GM19023 (cell line): ENCODE data around the gene MXD4.

Experiments used
- ATAC-seq: cut with Tn5 transposase; IDR thresholded peaks from one replicate; pipeline ENCODE4 v1.9.1; 2021; ENCODE audit warnings: mild to moderate bottlenecking, moderate library complexity; ENCODE audit not compliant: unreplicated experiment

Gene MXD4, protein sequence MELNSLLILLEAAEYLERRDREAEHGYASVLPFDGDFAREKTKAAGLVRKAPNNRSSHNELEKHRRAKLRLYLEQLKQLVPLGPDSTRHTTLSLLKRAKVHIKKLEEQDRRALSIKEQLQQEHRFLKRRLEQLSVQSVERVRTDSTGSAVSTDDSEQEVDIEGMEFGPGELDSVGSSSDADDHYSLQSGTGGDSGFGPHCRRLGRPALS

DNA sequence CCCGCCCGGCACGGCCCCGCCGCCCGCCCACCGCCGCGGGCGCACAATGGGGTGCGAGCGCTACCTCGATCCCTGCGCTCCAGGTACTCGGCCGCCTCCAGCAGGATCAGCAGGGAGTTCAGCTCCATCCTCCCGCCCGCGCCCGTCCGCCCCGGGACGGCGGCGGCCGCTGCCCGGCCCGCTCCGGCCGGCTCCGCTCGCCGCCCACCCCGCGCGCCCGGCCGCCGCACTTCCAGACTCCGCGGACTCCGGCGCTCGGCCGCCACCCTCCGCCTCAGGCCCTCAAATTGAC, at the start of gene MXD4:
Gene MXD4 (minus strand): TSS at position 257 of the 292 bp plus-strand sequence. CDS start 129 bp downstream, at position 128.
- ATAC-seq = peak; percentile 1

DNA sequence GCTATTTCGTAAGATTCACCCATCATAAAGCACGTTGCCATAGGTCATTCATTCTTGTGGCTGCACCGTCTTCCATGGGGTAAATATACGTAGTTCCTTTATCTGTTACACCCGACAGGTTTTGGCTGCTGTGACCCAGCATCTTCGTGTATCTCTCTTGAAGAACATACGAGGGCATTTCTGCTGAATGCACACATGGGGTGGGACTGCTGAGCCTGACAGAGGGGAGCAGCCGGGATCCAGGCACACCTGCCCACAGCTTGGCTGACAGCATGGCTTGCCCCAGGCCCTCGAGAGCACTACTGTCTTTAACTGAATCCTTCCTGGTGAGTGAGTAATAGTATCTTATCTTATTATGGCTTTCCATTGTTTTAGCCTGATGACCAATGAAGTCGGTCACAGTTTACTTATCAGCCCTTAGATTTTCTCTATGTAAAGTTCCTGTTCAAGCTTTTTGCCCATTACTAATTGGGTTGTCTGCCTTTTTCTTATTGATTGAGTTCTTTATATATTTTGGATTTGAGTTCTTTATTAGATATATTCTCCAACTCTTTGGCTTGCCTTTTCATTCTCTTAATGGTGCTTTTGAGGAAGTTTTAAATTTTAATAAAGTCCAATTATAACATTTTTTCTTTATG, 45.0 kb upstream of the MXD4 start:
- no peak for ATAC-seq

DNA sequence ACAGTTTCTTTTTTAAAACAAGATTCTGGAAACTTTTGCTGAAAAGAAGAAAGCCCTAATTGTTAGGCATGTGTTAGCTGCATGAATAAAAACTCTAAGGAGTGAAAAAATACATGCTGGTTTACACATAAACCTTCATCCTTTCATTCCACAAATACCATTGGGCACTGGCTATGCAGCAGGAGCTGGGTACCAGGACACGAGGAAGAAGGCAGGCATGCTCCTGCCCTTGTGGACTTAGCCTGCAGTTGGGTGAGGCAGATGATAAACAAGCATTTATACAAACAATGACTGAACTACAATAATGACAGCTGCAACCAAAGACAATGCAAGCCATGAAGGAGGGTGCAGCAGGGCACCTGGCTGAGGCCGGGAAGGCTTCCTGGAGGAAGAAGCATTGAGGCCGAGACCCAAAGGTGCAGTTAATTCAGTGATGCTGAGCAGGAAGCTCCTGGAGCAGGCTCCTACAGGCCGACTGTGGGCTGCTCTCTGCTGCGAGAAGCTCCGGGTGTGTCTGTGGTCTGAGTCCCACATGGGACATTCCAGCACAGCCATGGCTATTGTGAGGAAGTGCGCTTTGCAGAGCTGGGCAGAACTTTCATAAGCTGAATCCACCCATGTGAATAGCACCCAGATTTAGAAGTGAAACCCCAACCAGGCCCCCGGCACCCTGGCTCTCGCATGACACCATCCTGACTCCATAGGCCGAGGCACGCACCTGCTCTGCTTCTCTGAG, 44.0 kb upstream of the MXD4 start:
- ATAC-seq = no peak

DNA sequence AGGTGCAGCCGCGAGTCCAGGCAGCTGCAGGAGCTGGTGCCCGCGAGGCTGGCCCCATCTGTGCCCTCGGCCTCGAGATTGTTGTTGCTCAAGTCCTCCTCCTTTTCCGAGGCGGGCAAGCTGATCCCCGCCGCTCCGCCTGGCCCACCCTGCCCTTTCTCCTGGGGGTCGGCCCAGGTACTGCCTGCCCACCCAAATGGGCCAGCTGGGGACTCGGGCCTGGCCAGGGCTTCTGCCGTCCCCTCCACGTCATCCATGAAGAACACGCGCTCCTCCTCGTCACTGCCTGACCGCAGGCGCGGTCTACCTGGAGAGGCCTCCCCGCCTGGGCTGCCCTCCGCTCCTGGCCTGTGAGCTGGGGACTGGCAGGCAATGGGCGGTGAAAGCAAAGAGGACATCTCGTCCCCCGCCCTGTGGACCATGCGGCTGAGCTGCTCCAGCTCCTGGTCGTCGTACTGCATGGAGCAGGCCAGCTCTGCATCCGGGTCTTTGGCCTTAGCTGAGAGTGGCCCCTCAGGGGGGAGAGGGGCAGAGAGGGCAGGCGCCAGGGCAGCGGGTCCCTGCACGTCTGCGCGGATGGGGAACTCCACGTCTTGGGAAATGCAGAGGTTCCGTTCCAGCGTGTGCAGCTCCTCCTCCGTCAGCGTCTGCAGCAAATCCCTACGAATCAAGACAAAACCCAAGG, 43.1 kb upstream of the MXD4 start:
- no peak for ATAC-seq

DNA sequence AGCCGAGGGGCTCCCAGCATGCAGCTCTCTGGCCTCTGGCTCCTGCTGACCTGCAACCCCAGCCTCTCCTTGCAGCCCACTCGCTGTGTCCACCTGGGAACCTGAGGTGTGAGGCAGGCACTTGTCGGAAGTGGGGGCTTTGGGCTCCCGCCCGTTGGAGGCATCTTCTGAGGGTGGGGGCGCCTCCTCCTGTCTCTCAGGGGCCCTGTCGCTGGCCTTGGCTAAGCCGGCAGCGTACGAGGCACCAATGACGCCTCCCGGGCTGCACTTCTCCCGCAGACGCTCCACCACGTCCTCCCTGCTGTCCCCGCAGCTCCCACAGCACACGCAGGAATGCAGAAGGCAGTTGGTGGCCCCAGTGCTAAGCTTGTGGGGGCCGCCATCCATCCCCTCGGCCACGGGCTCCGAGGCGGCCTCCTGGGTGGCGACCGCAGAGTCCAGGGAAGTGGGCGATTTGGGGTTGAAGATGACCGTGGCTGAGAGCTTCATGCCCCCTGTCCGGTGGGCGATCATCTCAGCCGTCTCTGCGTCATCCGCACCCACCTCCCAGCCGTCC, 42.5 kb upstream of the MXD4 start:
- ATAC-seq = no peak

DNA sequence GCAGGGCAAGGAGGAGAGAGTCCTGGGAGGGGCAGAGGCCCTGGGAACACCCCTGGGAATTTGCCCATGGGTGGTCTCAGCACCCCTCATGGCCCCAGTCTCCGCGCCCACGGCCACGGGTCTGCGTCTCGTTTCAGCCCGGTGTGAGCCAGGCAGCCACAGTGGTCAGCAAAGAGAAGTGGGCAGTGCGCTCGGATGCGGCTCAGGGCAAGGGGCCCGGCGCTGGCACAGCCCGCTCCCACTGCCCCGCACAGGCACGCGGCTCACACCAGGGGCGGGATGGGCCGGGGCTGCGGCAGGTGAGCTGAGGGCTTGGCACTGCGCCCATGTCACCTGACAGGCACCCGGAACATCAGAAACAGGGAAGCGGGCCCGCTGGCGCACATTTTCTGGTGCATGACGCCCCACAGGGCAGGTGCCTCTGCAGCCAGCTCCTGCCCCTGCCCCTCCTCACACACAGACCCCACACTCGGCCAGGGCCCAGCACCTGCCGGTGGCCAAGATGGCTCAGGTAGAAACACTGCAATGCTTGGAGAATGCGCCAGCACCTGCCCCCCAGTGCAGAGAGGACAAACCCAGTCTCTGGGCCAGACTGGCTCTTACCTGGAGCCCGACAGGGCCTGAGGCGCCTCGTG, 41.9 kb upstream of the MXD4 start:
- ATAC-seq = no peak

DNA sequence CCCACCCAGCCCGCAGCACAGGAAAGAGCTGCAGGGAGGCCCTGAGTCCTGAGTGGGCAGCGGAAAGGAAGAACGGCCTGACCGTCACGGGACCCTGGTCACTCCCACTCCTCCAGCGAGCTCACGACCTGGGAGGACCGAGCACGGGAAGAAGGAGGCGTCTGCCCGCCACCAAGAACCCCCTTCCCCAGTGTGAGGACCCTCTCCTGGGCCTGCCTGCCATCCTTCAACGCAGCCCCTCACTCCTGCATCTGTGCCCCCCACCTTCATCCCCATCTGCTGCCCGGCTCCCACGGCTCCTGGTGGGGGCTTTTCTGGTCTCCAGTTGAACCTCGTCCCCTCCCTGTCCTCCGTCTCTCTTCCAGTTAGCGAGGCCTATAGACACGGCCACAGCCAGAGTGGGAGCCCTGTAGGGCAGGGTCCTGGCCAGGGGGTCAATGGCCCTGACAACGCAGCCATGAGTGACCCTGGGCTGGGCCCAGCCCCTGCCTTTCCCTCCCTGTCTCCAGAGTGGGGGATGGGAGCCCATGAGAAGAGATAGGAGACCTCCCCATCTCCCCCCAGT, 41.3 kb upstream of the MXD4 start:
- ATAC-seq = no peak

DNA sequence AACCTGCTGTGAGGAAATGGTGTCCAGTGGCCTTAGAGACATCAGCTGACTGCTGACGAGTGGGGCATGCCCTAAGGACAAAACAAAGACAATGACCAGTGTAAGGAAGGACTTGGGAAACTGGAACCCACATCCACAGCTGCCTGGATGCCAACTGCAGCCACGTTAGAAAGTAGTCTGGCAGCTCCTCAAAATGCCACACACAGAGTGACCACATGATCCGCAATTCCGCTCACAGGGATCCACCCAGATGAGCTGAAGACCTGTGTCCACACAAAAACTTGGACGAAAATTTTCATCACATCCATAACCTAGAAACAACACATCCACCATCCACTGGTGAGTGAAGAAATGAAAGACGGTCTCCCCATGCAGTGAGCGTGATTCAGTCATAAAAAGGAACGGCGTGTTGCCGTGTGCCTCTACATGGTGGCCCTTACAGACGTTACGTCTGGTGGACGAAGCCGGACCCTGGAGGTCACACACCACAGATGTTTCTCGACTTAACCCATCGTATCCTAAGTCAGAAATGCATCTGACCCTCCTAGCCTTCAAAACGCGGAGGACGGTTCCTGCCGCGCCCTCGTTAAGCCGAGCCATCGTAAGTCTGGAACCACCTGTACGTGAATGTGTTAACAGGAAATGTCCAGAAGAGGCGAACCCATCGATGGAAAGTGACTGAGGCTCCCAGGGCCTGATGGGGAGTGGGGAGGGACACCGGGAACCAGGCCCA, 40.6 kb upstream of the MXD4 start:
- no peak for ATAC-seq

DNA sequence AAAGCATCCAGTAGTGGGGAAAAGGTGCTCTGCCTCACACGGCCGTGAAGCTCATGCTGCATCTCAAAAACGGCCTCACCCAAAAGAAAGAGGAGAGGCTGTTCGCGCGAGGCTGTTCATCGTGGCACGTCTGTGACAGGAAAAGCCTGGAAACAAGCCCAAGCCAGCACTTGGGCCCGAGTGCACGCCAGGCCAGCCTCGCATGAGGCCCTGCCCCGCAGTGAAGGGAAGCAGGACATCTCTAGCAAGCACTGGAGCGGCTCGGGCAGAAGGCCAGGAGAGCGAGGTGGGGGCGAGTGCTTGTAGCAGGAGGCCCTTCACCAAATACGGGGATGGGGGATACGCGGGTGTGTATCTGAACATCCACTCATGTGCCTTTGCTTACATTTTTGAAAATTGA, 39.9 kb upstream of the MXD4 start:
- no peak for ATAC-seq

DNA sequence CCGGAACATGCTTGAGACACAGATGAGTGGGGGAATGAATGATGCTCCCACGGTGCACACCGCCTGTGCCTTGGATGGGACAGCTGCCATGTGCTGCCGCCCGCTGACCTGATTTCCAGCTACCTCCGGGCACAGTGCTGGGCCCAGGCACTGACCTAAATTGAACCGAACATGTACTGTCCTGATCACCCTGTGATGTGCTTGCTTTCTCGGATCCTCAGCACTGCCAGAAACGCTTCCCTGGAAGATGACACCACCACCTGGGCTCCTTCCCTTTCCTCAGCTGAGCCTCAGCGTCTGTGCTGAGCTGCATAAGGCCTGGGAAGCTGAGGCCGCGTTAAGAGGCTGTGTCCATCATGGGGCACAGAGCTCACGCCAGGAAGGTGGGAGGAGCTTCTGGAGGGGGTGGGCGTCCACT, 39.3 kb upstream of the MXD4 start:
- ATAC-seq = no peak

DNA sequence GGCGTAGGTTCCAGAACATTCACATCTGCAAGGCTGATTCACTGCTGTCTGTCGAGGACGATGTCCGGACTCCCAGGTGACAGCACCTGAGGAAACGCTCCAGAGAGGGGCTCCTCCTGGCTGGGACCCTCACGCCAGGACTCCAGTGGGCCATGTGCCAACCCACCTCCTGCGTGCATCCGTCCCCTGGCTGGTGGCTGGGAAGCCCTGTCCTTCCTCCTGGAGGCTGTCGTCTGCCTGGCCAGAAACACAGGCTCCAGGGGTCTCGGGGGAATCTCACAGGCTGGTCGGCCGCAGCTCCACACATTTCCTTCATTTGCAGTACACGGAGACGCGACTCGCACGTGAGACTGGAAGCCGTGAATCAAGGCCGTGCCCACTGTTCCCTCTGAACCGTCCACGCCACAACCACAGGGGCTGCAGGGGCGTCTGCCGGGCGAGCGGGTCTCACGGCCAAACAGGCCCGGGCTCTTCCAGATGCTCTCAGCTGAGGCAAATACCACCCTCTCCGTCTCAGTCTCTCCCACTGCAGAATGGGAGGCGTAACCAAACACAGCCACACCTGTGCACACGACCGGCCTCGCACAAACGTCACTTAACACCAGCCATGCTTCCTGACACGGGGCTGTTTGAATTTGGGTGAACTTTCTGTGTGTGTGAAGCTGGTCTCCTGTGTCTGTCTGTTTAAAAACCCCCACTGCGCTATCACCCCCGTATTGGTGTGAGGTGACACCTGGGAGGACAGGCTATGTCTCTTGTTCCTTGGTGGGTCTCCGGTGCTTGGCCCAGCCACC, 38.7 kb upstream of the MXD4 start:
- ATAC-seq = no peak

DNA sequence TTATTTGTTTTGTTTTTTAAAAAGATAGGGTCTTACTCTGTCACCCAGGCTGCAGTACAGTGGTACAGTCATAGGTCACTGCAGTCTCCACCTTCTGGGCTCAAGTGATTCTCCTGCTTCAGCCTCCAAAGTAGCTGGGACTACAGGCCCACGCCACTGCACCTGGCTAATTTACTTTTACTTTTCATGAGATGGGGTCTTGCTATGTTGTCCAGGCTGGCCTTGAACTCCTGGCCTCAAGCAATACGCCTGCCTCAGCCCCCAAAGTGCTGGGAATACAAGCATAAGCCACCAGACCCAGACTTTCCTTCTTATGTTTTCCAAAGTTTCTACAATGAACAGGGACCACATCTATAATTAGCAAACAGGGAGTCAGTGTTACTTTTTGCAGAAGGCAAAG, 37.9 kb upstream of the MXD4 start:
- ATAC-seq = no peak

DNA sequence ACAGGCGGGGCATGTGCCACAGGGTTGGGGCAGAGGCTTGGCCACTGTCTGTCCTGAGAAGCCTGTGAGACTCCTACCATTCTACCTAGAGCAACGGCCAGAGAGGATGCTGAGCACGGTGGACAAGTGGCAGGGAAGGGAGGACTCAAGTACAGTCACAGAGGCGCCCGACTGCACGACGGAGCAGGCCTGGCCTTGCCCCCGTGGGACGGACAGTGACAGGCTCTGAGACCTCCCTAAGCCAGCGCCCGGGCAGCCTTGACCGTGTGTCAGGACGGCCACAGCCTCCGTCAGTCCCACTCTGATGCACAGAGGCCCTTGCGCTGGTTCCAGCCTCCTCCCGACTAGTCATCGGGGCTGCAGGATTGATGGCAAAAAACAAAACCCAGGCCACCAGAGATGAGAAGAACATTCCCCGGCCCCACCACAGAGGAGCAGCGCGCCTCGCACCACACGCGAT, 36.7 kb upstream of the MXD4 start:
- no peak for ATAC-seq

DNA sequence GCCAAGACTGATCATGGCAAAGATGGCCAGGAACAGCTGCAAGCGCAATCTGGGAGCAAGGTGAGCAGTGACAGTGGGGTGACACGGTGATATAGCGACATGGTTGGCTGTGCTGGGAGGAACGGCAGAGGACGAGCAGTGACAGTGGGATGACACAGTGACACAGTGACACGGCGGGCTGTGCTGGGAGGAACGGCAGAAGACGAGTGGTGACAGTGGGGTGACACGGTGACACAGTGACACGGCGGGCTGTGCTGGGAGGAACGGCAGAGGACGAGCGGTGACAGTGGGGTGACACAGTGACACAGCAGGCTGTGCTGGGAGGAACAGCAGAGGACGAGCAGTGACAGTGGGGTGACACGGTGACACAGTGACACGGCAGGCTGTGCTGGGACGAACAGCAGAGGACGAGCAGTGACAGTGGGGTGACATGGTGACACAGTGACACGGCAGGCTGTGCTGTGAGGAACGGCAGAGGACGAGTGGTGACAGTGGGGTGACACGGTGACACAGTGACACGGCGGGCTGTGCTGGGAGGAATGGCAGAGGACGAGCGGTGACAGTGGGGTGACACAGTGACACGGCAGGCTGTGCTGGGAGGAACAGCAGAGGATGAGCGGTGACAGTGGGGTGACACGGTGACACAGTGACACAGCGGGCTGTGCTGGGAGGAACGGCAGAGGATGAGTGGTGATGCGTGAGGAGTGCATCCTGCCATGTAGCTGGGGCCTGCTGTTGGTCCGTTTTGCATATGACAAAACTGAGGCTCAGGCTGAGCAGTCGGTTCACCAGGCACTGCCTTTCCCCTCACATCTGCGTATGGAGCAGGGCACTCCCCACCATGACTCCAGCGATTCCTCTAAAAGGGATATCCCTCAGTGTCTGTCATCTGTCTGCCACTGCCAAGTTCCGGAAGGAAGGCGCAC, 36.0 kb upstream of the MXD4 start:
- no peak for ATAC-seq

DNA sequence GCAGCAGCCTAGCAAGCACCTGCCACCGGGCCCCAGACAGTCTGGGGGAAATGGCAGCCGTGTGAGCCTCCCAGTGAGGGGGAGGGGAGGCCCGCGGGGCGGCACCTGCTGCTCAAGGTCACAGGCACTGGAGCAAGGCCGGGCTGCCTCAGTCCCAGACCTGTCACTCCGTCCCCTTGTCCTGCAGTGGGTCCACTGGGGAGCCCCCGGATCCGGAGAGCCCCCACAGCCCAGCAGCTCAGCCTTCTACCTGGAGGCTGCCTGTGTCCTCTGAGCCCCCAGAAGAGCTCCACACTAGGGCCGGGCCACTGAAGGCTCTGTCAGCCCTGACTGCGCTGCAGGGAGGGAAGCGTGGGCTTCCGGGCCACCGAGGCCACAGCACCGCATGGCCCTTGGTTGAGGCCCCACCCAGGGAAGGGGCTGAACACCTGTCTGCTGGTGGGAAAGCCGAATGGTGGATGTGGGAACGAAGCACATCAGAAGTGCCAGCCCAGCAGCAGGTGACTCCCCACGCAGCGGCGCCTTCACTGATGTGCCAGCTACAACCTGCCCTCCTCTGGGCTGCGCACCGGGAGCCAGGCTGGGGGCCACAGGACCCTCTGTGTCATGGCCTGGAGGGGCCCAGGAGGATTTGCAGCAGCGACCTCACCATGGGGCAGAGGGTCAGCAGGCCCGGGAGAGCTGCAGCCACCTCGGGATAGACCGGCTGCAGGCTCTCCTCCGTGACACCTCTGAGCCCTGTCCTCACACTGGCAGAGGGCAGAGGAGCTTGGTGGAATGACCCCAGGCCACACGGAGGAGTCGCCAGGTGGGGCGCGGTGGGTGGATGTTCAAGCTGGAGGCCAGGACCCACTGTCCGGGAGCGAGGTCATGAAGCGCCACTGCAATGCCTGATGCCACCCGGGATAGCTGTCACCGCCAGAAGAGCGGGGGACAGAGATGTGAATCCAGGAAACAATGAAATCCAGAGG, 35.0 kb upstream of the MXD4 start:
- ATAC-seq = no peak

DNA sequence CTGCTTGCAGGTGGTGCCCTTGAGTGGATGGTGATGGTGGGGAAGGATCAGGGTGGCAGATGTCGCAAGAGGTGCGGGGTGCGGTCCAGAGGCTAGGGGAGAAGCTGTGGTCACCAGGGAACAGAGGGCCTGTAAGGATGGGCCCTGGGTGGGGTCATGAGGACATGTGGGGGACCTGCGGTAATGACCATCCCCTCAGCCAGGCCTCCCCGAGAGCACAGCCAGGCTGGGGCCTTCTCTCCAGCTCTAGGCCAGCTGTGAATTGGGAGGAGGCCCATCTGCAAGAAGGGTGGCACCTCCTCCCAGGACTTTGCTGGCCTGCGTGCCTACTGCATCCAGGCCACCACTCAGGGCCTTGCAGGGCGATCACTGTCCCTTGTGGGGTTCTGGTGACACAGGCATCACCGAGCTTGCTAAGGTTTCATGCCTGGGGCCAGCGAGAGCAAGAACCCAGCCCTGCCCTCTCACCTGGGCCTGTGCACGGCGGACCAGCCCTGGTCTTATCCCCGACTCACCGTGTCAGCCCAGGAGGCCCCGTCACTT, 34.1 kb upstream of the MXD4 start:
- ATAC-seq = no peak

DNA sequence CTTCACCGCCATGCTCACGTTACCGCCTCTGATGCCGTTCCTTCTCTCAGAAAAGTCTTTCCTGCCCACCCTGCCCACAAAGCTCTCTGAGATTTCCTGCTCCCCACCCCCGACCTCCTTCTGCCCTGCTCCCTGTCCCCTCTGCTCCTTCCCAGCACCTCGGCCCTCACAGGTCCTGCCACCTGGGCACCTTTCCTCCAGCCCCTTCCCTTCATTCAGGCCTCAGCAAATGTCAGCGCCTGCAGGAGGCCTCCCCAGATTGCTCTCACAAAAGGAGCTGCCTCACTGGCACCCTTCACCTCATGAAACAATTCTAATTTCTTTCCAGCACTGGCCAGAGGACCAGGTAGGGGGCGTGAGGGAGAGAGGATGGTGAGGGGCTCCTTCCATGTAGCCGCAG, 33.6 kb upstream of the MXD4 start:
- ATAC-seq = no peak
